Measurements from ENCODE around the gene LRRTM2. TPM values are rescaled to one million over a fixed set of nuclear protein-coding genes. Genes with fewer than 3 reads are reported as not detected.

Gene LRRTM2
- total RNA-seq, 1 donor from 2014 or later = 0.12 TPM

- DNase-seq (ENCODE audit: low spot score) = no peak
Observed at GRCh38 chr5:138884094-138884493, 9.0 kb upstream of the LRRTM2 start.

DNA sequence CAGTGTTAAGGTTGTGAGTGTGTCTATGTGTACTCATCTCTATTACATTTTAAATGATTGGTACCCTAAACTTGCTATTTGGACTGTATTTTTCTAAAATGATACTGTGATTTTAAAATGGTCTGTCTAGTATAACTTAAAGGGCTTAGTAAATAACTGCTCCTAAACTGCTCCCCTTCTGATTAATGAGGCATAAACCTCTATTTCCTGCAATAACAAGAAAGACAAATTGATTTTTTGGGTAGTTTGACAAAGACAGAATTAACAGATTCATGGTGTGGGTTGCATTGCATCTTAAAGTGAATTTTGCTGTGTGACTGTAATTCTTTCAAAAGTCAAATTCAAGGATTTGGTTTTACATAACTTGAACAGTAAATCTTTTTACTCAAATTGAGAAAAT lies 8.1 kb upstream of the LRRTM2 start:
- DNase-seq (ENCODE audit: low spot score) = no peak

GRCh38 chr5:138878437-138879235 lies 3.5 kb upstream of the LRRTM2 start:
- DNase-seq (ENCODE audit: low spot score) = no peak

- DNase-seq (ENCODE audit: low spot score) = no peak
Observed at GRCh38 chr5:138876811-138877210, 1.7 kb upstream of the LRRTM2 start.

- no peak for DNase-seq (ENCODE audit: low spot score)
Observed at GRCh38 chr5:138875946-138876345, 811 bp upstream of the LRRTM2 start.

- DNase-seq (ENCODE audit: low spot score) = no peak
Observed at GRCh38 chr5:138875552-138875875, 379 bp upstream of the LRRTM2 start.

GRCh38 chr5:138874241-138874640 lies 894 bp downstream of the LRRTM2 start:
- DNase-seq (ENCODE audit: low spot score) = no peak

- DNase-seq (ENCODE audit: low spot score) = no peak
Observed at GRCh38 chr5:138873466-138874221, 1.5 kb downstream of the LRRTM2 start.

DNA sequence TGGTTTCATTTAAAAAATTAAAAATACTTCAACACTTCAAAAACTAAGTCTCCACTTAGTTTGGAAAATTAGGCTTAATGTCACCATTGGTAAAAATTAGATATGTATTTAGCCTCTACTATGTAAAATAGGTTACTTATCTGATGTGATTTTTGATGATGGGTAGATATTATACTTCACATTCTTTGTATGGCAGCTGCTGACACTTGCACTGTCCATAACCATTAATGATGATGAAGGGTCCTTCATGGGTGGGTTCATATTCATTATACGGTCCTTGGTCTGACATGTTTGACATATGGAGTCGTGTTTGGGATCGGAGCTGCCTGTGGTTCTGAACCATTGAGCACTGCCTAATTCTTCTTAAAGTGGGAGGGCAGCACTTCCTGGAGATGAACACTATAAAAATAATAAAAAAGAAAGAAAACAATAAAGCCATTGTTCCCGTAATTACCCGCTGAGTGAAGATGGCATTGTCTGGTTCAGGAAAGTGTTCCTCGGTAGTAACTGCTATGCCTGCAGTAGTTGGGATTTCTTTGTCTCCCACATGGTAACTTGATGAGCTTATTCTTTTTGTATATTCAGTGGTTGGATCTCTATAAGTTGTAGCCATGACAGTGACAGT lies 2.2 kb downstream of the LRRTM2 start:
- DNase-seq (ENCODE audit: low spot score) = no peak

DNA sequence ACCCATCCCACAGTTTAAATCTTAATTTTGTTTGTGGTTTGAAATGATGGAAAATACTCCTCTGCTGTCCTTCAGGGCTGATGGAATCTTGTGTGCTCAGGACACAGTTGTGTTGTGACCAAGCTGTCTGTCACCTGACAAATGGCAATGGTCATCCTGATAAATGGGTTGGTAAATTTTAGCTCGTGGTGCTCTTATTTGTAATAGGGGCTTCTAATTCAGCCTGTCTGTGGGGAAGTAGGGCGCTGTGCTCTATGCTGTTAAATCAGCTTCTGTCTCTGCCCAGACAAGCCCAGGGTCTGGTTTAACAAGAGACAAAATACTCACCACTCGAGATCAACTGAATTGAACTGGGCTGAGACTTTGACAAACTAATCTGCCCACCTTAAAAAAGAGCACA lies 4.5 kb downstream of the LRRTM2 start:
- DNase-seq (ENCODE audit: low spot score) = no peak

DNA sequence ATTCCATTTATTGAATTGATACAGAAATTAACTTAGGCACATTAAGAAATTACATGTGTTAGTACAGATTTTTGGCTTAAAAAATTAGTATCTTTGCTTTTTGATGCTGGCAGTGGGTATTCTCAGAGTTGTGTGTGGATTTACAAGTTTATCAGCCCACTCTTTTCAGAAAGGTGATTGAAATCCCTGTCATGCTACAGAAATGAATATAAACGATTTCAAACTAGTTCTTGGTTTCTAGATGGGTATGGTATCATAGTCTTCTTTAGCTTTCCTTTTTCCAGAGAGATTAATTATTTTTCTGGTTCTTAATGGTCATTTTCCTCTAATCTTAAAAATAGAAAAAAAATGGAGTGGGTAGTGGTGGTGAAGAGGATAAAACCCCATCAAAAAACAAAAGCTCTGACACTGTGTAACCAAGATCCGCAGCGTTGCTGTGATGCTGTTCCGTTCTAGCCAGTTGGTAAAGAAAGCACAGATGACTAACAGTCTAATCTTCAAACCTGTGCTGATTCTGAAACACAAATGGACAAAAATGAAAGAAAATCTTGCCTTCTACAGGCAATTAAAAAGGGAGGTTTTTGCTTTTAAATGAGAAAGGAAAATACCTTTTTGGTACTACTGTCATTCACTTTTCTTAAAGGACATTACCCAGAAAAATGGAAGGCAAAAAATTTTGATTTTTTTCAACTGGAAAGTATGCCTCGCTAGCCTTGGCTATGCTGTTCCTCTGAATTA lies 5.2 kb downstream of the LRRTM2 start:
- no peak for DNase-seq (ENCODE audit: low spot score)

GRCh38 chr5:138869038-138869437 lies 6.1 kb downstream of the LRRTM2 start:
- DNase-seq (ENCODE audit: low spot score) = no peak

GRCh38 chr5:138867011-138867410 lies 8.1 kb downstream of the LRRTM2 start:
- DNase-seq (ENCODE audit: low spot score) = no peak

DNA sequence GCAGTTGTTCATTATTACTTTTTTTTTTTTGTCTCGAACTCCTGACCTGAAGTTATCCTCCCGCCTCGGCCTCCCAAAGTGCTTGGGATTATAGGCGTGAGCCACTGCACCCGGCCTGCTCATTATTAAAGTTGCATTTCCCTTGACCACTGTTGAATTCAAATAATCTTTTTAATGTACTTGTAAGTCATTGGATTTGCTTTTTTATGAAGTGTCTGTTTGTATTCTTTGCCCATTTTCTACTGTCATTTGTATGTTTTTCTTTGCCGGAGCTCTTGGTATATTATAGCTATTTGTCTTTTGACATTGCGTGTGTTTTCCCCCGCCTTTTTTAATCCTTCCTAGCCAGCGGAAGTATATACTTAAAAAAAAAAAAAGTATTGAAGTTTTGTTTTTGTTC lies 22.0 kb downstream of the LRRTM2 start:
- DNase-seq (ENCODE audit: low spot score) = no peak

GRCh38 chr5:138850865-138851435 lies 24.2 kb downstream of the LRRTM2 start:
- no peak for DNase-seq (ENCODE audit: low spot score)

GRCh38 chr5:138849882-138850281 lies 25.3 kb downstream of the LRRTM2 start:
- no peak for DNase-seq (ENCODE audit: low spot score)

GRCh38 chr5:138849439-138849838 lies 25.7 kb downstream of the LRRTM2 start:
- DNase-seq (ENCODE audit: low spot score) = no peak

GRCh38 chr5:138844812-138845513 lies 30.2 kb downstream of the LRRTM2 start:
- no peak for DNase-seq (ENCODE audit: low spot score)

GRCh38 chr5:138844125-138844461 lies 31.0 kb downstream of the LRRTM2 start:
- no peak for DNase-seq (ENCODE audit: low spot score)

- no peak for DNase-seq (ENCODE audit: low spot score)
Observed at GRCh38 chr5:138843316-138844124, 31.6 kb downstream of the LRRTM2 start.
